ENCODE data around the gene TPGS2.

- no peak for TF ChIP-seq CTCF (IDR thresholded peaks at IDR 0.05)
- no peak for TF ChIP-seq POLR2A (IDR thresholded peaks at IDR 0.05)
- no peak for TF ChIP-seq EP300 (IDR thresholded peaks at IDR 0.05)
These were observed 48.1 kb downstream of the TPGS2 start for GRCh38 chr18:36780748-36781147.
